H1 (cell line): Measurements from ENCODE around the gene MAOB. TPM values are rescaled to one million over a fixed set of nuclear protein-coding genes. Genes with fewer than 3 reads are reported as not detected.

Source experiments
- CTCF ChIA-PET: fragments of 300-600 bp; sonication (Branson Sonifier 250); formaldehyde crosslinking; loops from one replicate; lab custom pipeline; 2021; ENCODE audit not compliant: partially characterized antibody; lab: Charles Lee
- POLR2A ChIA-PET: fragments of 300-600 bp; sonication (Branson Sonifier 250); formaldehyde crosslinking; loops from one replicate; lab custom pipeline; 2021; ENCODE audit warnings: inconsistent platforms; ENCODE audit not compliant: partially characterized antibody; lab: Charles Lee
- DNase-seq, 2 experiments: peaks; one replicate each; pipeline versions ENCODE4 v3.0.0 to v3.0.0-alpha.2; 2010 to 2022; ENCODE audit warnings: low spot score in 2 of 2, low read depth in 1 of 2, mixed read lengths in 1 of 2
- FAIRE-seq: peaks from 2 replicates; lab custom pipeline; 2011; peaks lifted over from hg19 to GRCh38; lab: Jason Lieb, UNC
- H2AFZ ChIP-seq: 2 replicates; pipeline ENCODE4 v1.8.1; 2012; ENCODE audit warnings: low read length, inconsistent platforms
- H2AK5ac ChIP-seq: 2 replicates; pipeline ENCODE4 v1.6.1; 2013; ENCODE audit warnings: low read depth, low read length
- H2BK120ac ChIP-seq: replicated peaks from 2 replicates; pipeline ENCODE3; 2013; ENCODE audit warnings: low read depth, low read length, inconsistent platforms
- H2BK12ac ChIP-seq: 2 replicates; pipeline ENCODE4 v1.6.1; 2013; ENCODE audit warnings: low read depth, low read length
- H2BK15ac ChIP-seq: 2 replicates; pipeline ENCODE4 v1.6.1; 2013; ENCODE audit warnings: low read length
- H2BK20ac ChIP-seq: 2 replicates; pipeline ENCODE4 v1.6.1; 2013; ENCODE audit warnings: low read length
- H2BK5ac ChIP-seq: 2 replicates; pipeline ENCODE4 v1.6.1; 2013; ENCODE audit warnings: low read depth, low read length
- H3K14ac ChIP-seq: 2 replicates; pipeline ENCODE4 v1.6.1; 2013; ENCODE audit warnings: inconsistent platforms; ENCODE audit not compliant: insufficient read length
- H3K18ac ChIP-seq: 2 replicates; pipeline ENCODE4 v1.6.1; 2013; ENCODE audit warnings: low read length; ENCODE audit errors: extremely low read depth
- H3K23ac ChIP-seq: 2 replicates; pipeline ENCODE4 v1.6.1; 2013; ENCODE audit warnings: inconsistent platforms; ENCODE audit not compliant: insufficient read length
- H3K23me2 ChIP-seq: 2 replicates; pipeline ENCODE4 v1.6.1; 2013; ENCODE audit warnings: low read depth, low read length
- H3K27ac ChIP-seq: 2 replicates; pipeline ENCODE4 v1.6.1; 2011; ENCODE audit warnings: low read depth, low read length, inconsistent platforms
- H3K27me3 ChIP-seq, 4 experiments: replicated peaks in 1 of 4; 1 replicate in 1 of 4; 2 replicates in 3 of 4; pipeline versions ENCODE4 v1.6.1 to v1.8.1; 2011 to 2013; ENCODE audit warnings: low read length in 3 of 4, mild to moderate bottlenecking in 3 of 4, inconsistent platforms in 2 of 4, mixed read lengths in 2 of 4, moderate library complexity in 1 of 4; ENCODE audit not compliant: control insufficient read depth in 3 of 4, insufficient read depth in 3 of 4; ENCODE audit errors: extremely low read depth in 1 of 4
- H3K36me3 ChIP-seq, 4 experiments: 2 replicates each; pipeline versions ENCODE4 v1.6.1 to v1.8.1; 2011 to 2013; ENCODE audit warnings: mild to moderate bottlenecking in 4 of 4, low read length in 3 of 4, moderate library complexity in 2 of 4, control low read depth in 1 of 4, inconsistent platforms in 1 of 4; ENCODE audit not compliant: insufficient read depth in 4 of 4, control insufficient read depth in 2 of 4
- H3K4ac ChIP-seq: replicated peaks from 2 replicates; pipeline ENCODE3; 2013; ENCODE audit warnings: low read length, low read depth, mixed read lengths, inconsistent platforms; ENCODE audit not compliant: insufficient read length
- H3K4me1 ChIP-seq, 4 experiments: replicated peaks in 1 of 4; 1 replicate in 1 of 4; 2 replicates in 3 of 4; pipeline versions ENCODE4 v1.6.1 to v1.8.1; 2011 to 2013; ENCODE audit warnings: low read length in 3 of 4, inconsistent platforms in 2 of 4, mixed read lengths in 1 of 4; ENCODE audit not compliant: insufficient read depth in 4 of 4, control insufficient read depth in 3 of 4
- H3K4me2 ChIP-seq, 2 experiments: 2 replicates each; pipeline versions ENCODE4 v1.6.1 to v1.8.1; 2011 to 2013; ENCODE audit warnings: low read depth in 2 of 2, low read length in 2 of 2, control low read depth in 1 of 2, inconsistent platforms in 1 of 2, mild to moderate bottlenecking in 1 of 2; ENCODE audit not compliant: insufficient read depth in 1 of 2
- H3K4me3 ChIP-seq, 4 experiments: fragments of 200-600, 300-600 bp in 1 of 4; sonication (generic), shearing (Covaris generic), sonication (Bioruptor Twin) in 1 of 4; 2 replicates each; pipeline versions ENCODE4 v1.5.1 to v1.8.1; 2011 to 2016; ENCODE audit warnings: low read length in 4 of 4, low read depth in 3 of 4, control low read depth in 2 of 4, inconsistent platforms in 2 of 4, mild to moderate bottlenecking in 2 of 4, mixed read lengths in 1 of 4, moderate library complexity in 1 of 4; ENCODE audit not compliant: insufficient read depth in 2 of 4; ENCODE audit errors: extremely low read depth in 1 of 4
- H3K56ac ChIP-seq: replicated peaks from 2 replicates; pipeline ENCODE3; 2013; ENCODE audit warnings: low read depth, mild to moderate bottlenecking, mixed read lengths, low read length, inconsistent platforms; ENCODE audit not compliant: insufficient read length
- H3K79me1 ChIP-seq: 2 replicates; pipeline ENCODE4 v1.6.1; 2013; ENCODE audit warnings: low read depth, low read length, control low read depth
- H3K79me2 ChIP-seq, 2 experiments: 2 replicates each; pipeline versions ENCODE4 v1.6.1 to v1.8.1; 2012 to 2013; ENCODE audit warnings: low read length in 2 of 2, mild to moderate bottlenecking in 2 of 2, inconsistent platforms in 1 of 2; ENCODE audit not compliant: insufficient read depth in 2 of 2, control insufficient read depth in 1 of 2
- H3K9ac ChIP-seq, 4 experiments: replicated peaks in 1 of 4; 1 replicate in 1 of 4; 2 replicates in 3 of 4; pipeline versions ENCODE4 v1.6.1 to v1.8.1; 2011 to 2013; ENCODE audit warnings: low read depth in 3 of 4, low read length in 3 of 4, control low read depth in 2 of 4, mild to moderate bottlenecking in 2 of 4, moderate library complexity in 2 of 4, inconsistent platforms in 1 of 4; ENCODE audit errors: extremely low read depth in 1 of 4
- H3K9me3 ChIP-seq, 2 experiments: 2 replicates each; pipeline versions ENCODE4 v1.6.1 to v1.8.1; 2012 to 2013; ENCODE audit warnings: mild to moderate bottlenecking in 2 of 2, moderate library complexity in 2 of 2, control low read depth in 1 of 2, inconsistent platforms in 1 of 2, low read depth in 1 of 2, low read length in 1 of 2, mixed read lengths in 1 of 2; ENCODE audit not compliant: insufficient read depth in 2 of 2
- H4K20me1 ChIP-seq, 2 experiments: replicated peaks in 1 of 2; 2 replicates each; pipeline versions ENCODE3 to v1.8.1; 2011 to 2013; ENCODE audit warnings: inconsistent platforms in 2 of 2, low read length in 2 of 2, mild to moderate bottlenecking in 1 of 2; ENCODE audit not compliant: insufficient read depth in 2 of 2, control insufficient read depth in 1 of 2
- H4K5ac ChIP-seq: 2 replicates; pipeline ENCODE4 v1.6.1; 2013; ENCODE audit warnings: low read length, low read depth, mixed read lengths, inconsistent platforms; ENCODE audit not compliant: insufficient read length
- H4K8ac ChIP-seq: 2 replicates; pipeline ENCODE4 v1.8.0; 2013; ENCODE audit warnings: mild to moderate bottlenecking, moderate library complexity, low read length, inconsistent platforms; ENCODE audit not compliant: insufficient read depth; ENCODE audit errors: extremely low read depth
- H4K91ac ChIP-seq: replicated peaks from 2 replicates; pipeline ENCODE3; 2013; ENCODE audit warnings: low read length, mixed read lengths, inconsistent platforms; ENCODE audit not compliant: insufficient read length
- HDAC2 ChIP-seq, 2 experiments: fragments of 300-600 bp in 1 of 2; sonication (generic) in 1 of 2; IDR thresholded peaks; 2 replicates each; pipeline ENCODE4 v1.6.1; 2011 to 2012; ENCODE audit warnings: low read depth in 2 of 2, low read length in 2 of 2, mild to moderate bottlenecking in 2 of 2, moderate library complexity in 2 of 2, borderline replicate concordance in 1 of 2, inconsistent platforms in 1 of 2
- RFX5 ChIP-seq: IDR thresholded peaks from 2 replicates; pipeline ENCODE4 v1.6.1; 2011; ENCODE audit warnings: low read depth, low read length, improper control_type of control experiment, borderline replicate concordance
- WGBS, 2 experiments: shearing (Covaris generic) in 1 of 2; methylation state at CpG; one replicate each; pipeline versions ENCODE4 v1.1.6 to v1.1.7; 2013 to 2015; ENCODE audit warnings: low lambda C conversion rate in 2 of 2, mixed read lengths in 2 of 2, inconsistent platforms in 1 of 2, low coverage in 1 of 2, missing lambda C conversion rate in 1 of 2; ENCODE audit not compliant: insufficient replicate concordance in 2 of 2, insufficient coverage in 1 of 2, insufficient read length in 1 of 2; ENCODE audit errors: extremely low coverage in 1 of 2, missing lambda C conversion rate in 1 of 2; 5-methylcytosine and 5-hydroxymethylcytosine counted together
- polyA plus RNA-seq, 7 experiments: library from polyadenylated mRNA; depleted of rRNA in 3 of 7; stranded (reverse) in 5 of 7; unstranded in 2 of 7; fragments of >200 nt in 5 of 7; fragments of 200-250 nt in 2 of 7; gene quantifications; 1 replicate in 5 of 7; 2 replicates in 1 of 7; 4 replicates in 1 of 7; pipeline versions ENCODE4 v1.2.1 to v1.2.3, GENCODE V29; 2011 to 2013; ENCODE audit warnings: missing spikeins in 2 of 7, mixed read lengths in 2 of 7
- total RNA-seq: library from RNA; stranded (reverse); fragmentation: NEBNext Ultra II Directional; extraction: Animal tissue kit (Norgen Biotek cat#: 25700); gene quantifications from 2 replicates; pipeline ENCODE4 v1.2.1, GENCODE V29; 2021

Gene MAOB
- total and polyA plus RNA-seq, 2 of the 8 experiments (the other 6 are each of a cell fraction or from before 2014, with no cell fraction given), result 0.73 to 1.1 TPM

GRCh38 chrX:43743100-43743822, 139.0 kb downstream of the MAOB start:
- Histone ChIP-seq H4K20me1 (no peaks in the 10 kb centered on the region), H3K27me3 (no peaks in the 10 kb centered on the region), H3K4me1 (no peaks in the 10 kb centered on the region), H4K5ac (no peak overlapping the region), H3K4me3 (no peak overlapping the region), H3K79me1 (no peaks in the 10 kb centered on the region), H2BK15ac (no peak overlapping the region), H4K8ac (no peak overlapping the region), H2AK5ac (no peak overlapping the region), H2BK120ac (no peak overlapping the region)
- 85% methylated on average over 5 of the region's 5 CpGs; no CpG with 5 or more reads in 1 of the 2 experiments for WGBS, 2 experiments
- no peak for DNase-seq
- POLR2A ChIA-PET, result no interaction called here
- no peak for FAIRE-seq
- TF ChIP-seq RFX5 (no peak), HDAC2 (IDR thresholded peaks at IDR 0.05; ENCODE audit: borderline replicate concordance in 1 of 2, low read depth in 2 of 2, low read length in 2 of 2) (no peak)
- TF ChIP-seq, all 59 proteins: peak for 0
- CTCF ChIA-PET, result interaction anchor here (1.7 kb wide), 1 partner anchor 184 kb away, joined by 5 read pairs; no protein-coding TSS in a partner anchor
- H3K4me2 ChIP-seq, result no peak overlapping the region
- no peak overlapping the region for H3K9ac ChIP-seq
- H3K4ac ChIP-seq, result no peak overlapping the region
- no peak overlapping the region for H3K18ac ChIP-seq
- H2BK20ac ChIP-seq, result no peak overlapping the region
- no peak overlapping the region for H2BK12ac ChIP-seq
- H3K9me3 ChIP-seq, result no peaks in the 10 kb centered on the region
- H3K27ac ChIP-seq, result no peak overlapping the region
- no peaks in the 10 kb centered on the region for H3K23me2 ChIP-seq
- H3K23ac ChIP-seq, result no peak overlapping the region
- no peaks in the 10 kb centered on the region for H3K36me3 ChIP-seq
- H3K56ac ChIP-seq, result no peak overlapping the region
- H4K91ac ChIP-seq, result no peak overlapping the region
- H3K79me2 ChIP-seq, result no peaks in the 10 kb centered on the region
- no peak overlapping the region for H2BK5ac ChIP-seq
- no peak overlapping the region for H2AFZ ChIP-seq
- no peak overlapping the region for H3K14ac ChIP-seq
